Measurements from ENCODE around the gene FAM78A. TPM values are rescaled to one million over a fixed set of nuclear protein-coding genes. Genes with fewer than 3 reads are reported as not detected.
"Not testable (repeated sequence)": the region's sequence is repeated elsewhere in the genome, so short reads cannot be mapped to it uniquely, and the experiment has no call there.

Gene FAM78A
- total RNA-seq, 1 donor: 0.36 TPM

GRCh38 chr9:131214286-131214856 is 61.9 kb downstream of the FAM78A start:
- Histone ChIP-seq H3K36me3 (ENCODE audit: insufficient read depth, low read length) (peaks cover 3% of the 10 kb centered on the region), H3K4me3 (ENCODE audit: insufficient read depth, low read length) (no peak overlapping the region), H3K27me3 (ENCODE audit: insufficient read depth, low read length) (no peaks in the 10 kb centered on the region), H3K4me1 (ENCODE audit: insufficient read depth, low read length) (peaks cover 15% of the 10 kb centered on the region), H2AFZ (ENCODE audit: low read length) (no peak overlapping the region), H3K27ac (ENCODE audit: low read depth, low read length) (no peak overlapping the region), H3K4me2 (ENCODE audit: insufficient read depth, low read length) (no peak overlapping the region), H4K20me1 (ENCODE audit: insufficient read depth, low read length) (peaks cover 5% of the 10 kb centered on the region), H3K79me2 (ENCODE audit: insufficient read depth, low read length) (no peaks in the 10 kb centered on the region), H3K9me3 (ENCODE audit: low read depth, low read length) (no peaks in the 10 kb centered on the region)
- no peak for DNase-seq (ENCODE audit: insufficient read length, low spot score, missing footprints)
- TF ChIP-seq CTCF (IDR thresholded peaks at IDR 0.05; ENCODE audit: extremely low read depth, low read depth, low read length): no peak

GRCh38 chr9:131211920-131212319 is 64.4 kb downstream of the FAM78A start:
- not testable (repeated sequence) for H3K79me2 ChIP-seq (ENCODE audit: insufficient read depth, low read length); H3K4me2 ChIP-seq (ENCODE audit: insufficient read depth, low read length); H3K27me3 ChIP-seq (ENCODE audit: insufficient read depth, low read length); H3K4me3 ChIP-seq (ENCODE audit: insufficient read depth, low read length); DNase-seq (ENCODE audit: insufficient read length, low spot score, missing footprints); H4K20me1 ChIP-seq (ENCODE audit: insufficient read depth, low read length); H3K9me3 ChIP-seq (ENCODE audit: low read depth, low read length); H3K27ac ChIP-seq (ENCODE audit: low read depth, low read length); H2AFZ ChIP-seq (ENCODE audit: low read length)
- Histone ChIP-seq H3K4me1 (ENCODE audit: insufficient read depth, low read length) (peaks cover 15% of the 10 kb centered on the region), H3K36me3 (ENCODE audit: insufficient read depth, low read length) (peaks cover 13% of the 10 kb centered on the region)

Other genes starting within 250 kb of the FAM78A start
- gene AIF1L, start 180.0 kb downstream of the FAM78A start, total RNA-seq: under 0.01 TPM in 1 of 2 replicates, not detected in the other
- 15.0 and 17.7 TPM in 2 replicates for gene NUP214, start 150.9 kb downstream of the FAM78A start, total RNA-seq
- gene PLPP7, start 13.2 kb upstream of the FAM78A start, total RNA-seq: 16.3 and 18.0 TPM in 2 replicates
- gene PRRC2B, start 117.6 kb upstream of the FAM78A start, total RNA-seq: 61.6 and 70.9 TPM in 2 replicates
- gene POMT1, start 226.4 kb upstream of the FAM78A start, total RNA-seq: 32.6 and 33.9 TPM in 2 replicates

Data from osteoblast (primary cell).